Lower leg skin (tissue), 4 donors: Measurements from ENCODE around the gene TADA2A. TPM values are rescaled to one million over a fixed set of nuclear protein-coding genes. Genes with fewer than 3 reads are reported as not detected.

Source experiments
- DNase-seq, 2 donors: peaks; one replicate each; pipeline ENCODE4 v3.0.0-alpha.2; 2019; ENCODE audit warnings: low spot score in 2 of 2
- H3K4me3 ChIP-seq: fragments of 200-600 bp; sonication (generic); 2 replicates; pipeline ENCODE4 v1.5.1; 2017; ENCODE audit warnings: mild to moderate bottlenecking, low read depth; ENCODE audit not compliant: poor library complexity, severe bottlenecking
- CTCF ChIP-seq, 3 donors: fragments of 450-650 bp; IDR thresholded peaks; one replicate each; pipeline ENCODE4 v1.5.1; 2016; ENCODE audit warnings: antibody characterized with exemption in 3 of 3, mild to moderate bottlenecking in 3 of 3, moderate library complexity in 2 of 3
- POLR2A ChIP-seq, 2 donors: fragments of 450-650 bp; IDR thresholded peaks; one replicate each; pipeline ENCODE4 v1.6.1; 2016 to 2017; ENCODE audit warnings: antibody characterized with exemption in 2 of 2, mild to moderate bottlenecking in 1 of 2, moderate library complexity in 1 of 2
- WGBS, 2 donors: methylation state at CpG; one replicate each; pipeline ENCODE4 v1.1.5; 2018; 5-methylcytosine and 5-hydroxymethylcytosine counted together
- intact Hi-C: fragments of 100-400 bp; cut with DNase I; formaldehyde crosslinking; loops from one replicate; pipeline ENCODE4 v1.15.0; 2023; ENCODE audit warnings: low total_unique reads
- total RNA-seq, 4 donors: library from RNA; depleted of rRNA; stranded (reverse); fragments of >200 nt; gene quantifications; one replicate each; pipeline ENCODE4 v1.1.0, GENCODE V29; 2016

Gene TADA2A
- total RNA-seq, 4 donors from 2014 or later, result 10.2 to 17.4 (median 14.4) TPM

GRCh38 chr17:37384560-37385149 lies 22.0 kb upstream of the TADA2A start:
- no peak overlapping the region for H3K4me3 ChIP-seq
- TF ChIP-seq CTCF (IDR thresholded peaks at IDR 0.05) (no peak), POLR2A (IDR thresholded peaks at IDR 0.05) (no peak)
- intact Hi-C loops, result no loop called here
- 63 to 69% methylated on average over 3 of the region's 3 CpGs for WGBS, 2 donors
- DNase-seq, result no peak

- intact Hi-C loops, result no loop called here
- no peak overlapping the region for H3K4me3 ChIP-seq
- TF ChIP-seq CTCF (IDR thresholded peaks at IDR 0.05) (no peak), POLR2A (IDR thresholded peaks at IDR 0.05) (no peak)
- DNase-seq, result no peak
These were observed 21.2 kb upstream of the TADA2A start for GRCh38 chr17:37385474-37385990.

GRCh38 chr17:37386462-37386861 lies 20.2 kb upstream of the TADA2A start:
- DNase-seq, result no peak
- intact Hi-C loops, result no loop called here
- WGBS, 2 donors, result 96 to 97% methylated on average over 5 of the region's 5 CpGs
- TF ChIP-seq POLR2A (IDR thresholded peaks at IDR 0.05), result no peak
- TF ChIP-seq CTCF (IDR thresholded peaks at IDR 0.05), result no peak
- H3K4me3 ChIP-seq, result no peak overlapping the region

GRCh38 chr17:37388266-37388665 lies 18.4 kb upstream of the TADA2A start:
- no peak for DNase-seq
- TF ChIP-seq CTCF (IDR thresholded peaks at IDR 0.05) (no peak), POLR2A (IDR thresholded peaks at IDR 0.05) (no peak)
- H3K4me3 ChIP-seq, result no peak overlapping the region
- intact Hi-C loops, result no loop called here
- 78 to 85% methylated on average over 3 of the region's 3 CpGs for WGBS, 2 donors

- WGBS, 2 donors, result 74 to 78% methylated on average over 4 of the region's 4 CpGs
- intact Hi-C loops, result no loop called here
- no peak overlapping the region for H3K4me3 ChIP-seq
- TF ChIP-seq POLR2A (IDR thresholded peaks at IDR 0.05) (no peak), CTCF (IDR thresholded peaks at IDR 0.05) (no peak)
- DNase-seq, result no peak
These were observed 17.5 kb upstream of the TADA2A start for GRCh38 chr17:37389160-37389559.

- DNase-seq, result no peak
- intact Hi-C loops, result no loop called here
- no peak for TF ChIP-seq POLR2A (IDR thresholded peaks at IDR 0.05)
- no peak for TF ChIP-seq CTCF (IDR thresholded peaks at IDR 0.05)
- no peak overlapping the region for H3K4me3 ChIP-seq
- 67 to 69% methylated on average over 6 of the region's 6 CpGs for WGBS, 2 donors
These were observed 15.5 kb upstream of the TADA2A start for GRCh38 chr17:37391146-37391545.
